HG02973 (cell line): ENCODE results near the gene PIMREG.

ENCODE experiments used
- ATAC-seq: cut with Tn5 transposase; IDR thresholded peaks from one replicate; pipeline ENCODE4 v1.9.1; 2021; ENCODE audit warnings: moderate library complexity; ENCODE audit not compliant: unreplicated experiment

Gene PIMREG

GRCh38 chr17:6437466-6437865 lies 6.8 kb upstream of the PIMREG start:
- ATAC-seq, result no peak

GRCh38 chr17:6437956-6438355 lies 6.3 kb upstream of the PIMREG start:
- no peak for ATAC-seq

- no peak for ATAC-seq
These were observed 4.3 kb upstream of the PIMREG start for GRCh38 chr17:6439951-6440350.

GRCh38 chr17:6442775-6443174 lies 1.5 kb upstream of the PIMREG start:
- no peak for ATAC-seq

- ATAC-seq, result no peak
These were observed 498 bp downstream of the PIMREG start for GRCh38 chr17:6444571-6445335.

- ATAC-seq, result no peak
These were observed 2.4 kb downstream of the PIMREG start for GRCh38 chr17:6446516-6447100.

- no peak for ATAC-seq
These were observed 4.2 kb downstream of the PIMREG start for GRCh38 chr17:6448473-6448872.

- no peak for ATAC-seq
These were observed 5.1 kb downstream of the PIMREG start for GRCh38 chr17:6449307-6449706.

- no peak for ATAC-seq
These were observed 6.9 kb downstream of the PIMREG start for GRCh38 chr17:6450926-6451832.

- ATAC-seq, result no peak
These were observed 8.4 kb downstream of the PIMREG start for GRCh38 chr17:6452471-6453266.

- ATAC-seq, result no peak
These were observed 9.2 kb downstream of the PIMREG start for GRCh38 chr17:6453279-6454024.

GRCh38 chr17:6454495-6455320 lies 10.5 kb downstream of the PIMREG start:
- no peak for ATAC-seq

- ATAC-seq, result no peak
These were observed 11.1 kb downstream of the PIMREG start for GRCh38 chr17:6455321-6455705.

GRCh38 chr17:6456321-6456720 lies 12.1 kb downstream of the PIMREG start:
- ATAC-seq, result no peak

GRCh38 chr17:6456914-6457687 lies 12.8 kb downstream of the PIMREG start:
- no peak for ATAC-seq

GRCh38 chr17:6457688-6458459 lies 13.6 kb downstream of the PIMREG start:
- no peak for ATAC-seq

GRCh38 chr17:6458460-6458950 lies 14.2 kb downstream of the PIMREG start:
- no peak for ATAC-seq
